ENCODE results near the gene SPINDOC. TPM values are rescaled to one million over a fixed set of nuclear protein-coding genes. Genes with fewer than 3 reads are reported as not detected.

SPINDOC gene
- total and polyA plus RNA-seq, 2 donors from 2014 or later, result 10.9 to 14.2 TPM

DNA sequence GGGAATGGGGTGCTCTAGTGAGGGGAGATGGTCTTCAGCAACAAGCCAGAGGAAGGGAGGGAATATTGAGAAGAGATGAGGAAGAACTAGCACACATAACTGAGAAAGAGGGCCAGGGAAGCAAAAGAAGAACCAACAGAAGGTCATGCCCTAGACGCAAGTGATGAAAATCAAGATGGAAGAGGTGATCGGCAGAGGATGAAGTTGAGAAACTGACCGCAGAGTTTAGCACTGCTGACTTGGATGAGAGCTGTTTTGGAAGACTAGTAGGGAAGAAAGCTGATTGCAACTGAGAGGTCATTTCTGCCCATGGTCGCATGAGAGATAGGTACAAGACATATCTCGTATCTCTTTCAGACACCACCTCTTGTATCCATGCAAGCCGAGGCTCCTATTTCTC, 2.9 kb downstream of the SPINDOC start:
- H3K4me1 ChIP-seq (ENCODE audit: control insufficient read depth in 2 of 3, insufficient read depth in 2 of 3, low read depth in 1 of 3, low read length in 3 of 3), result peaks cover 0 to 16% (median 3%) of the 10 kb centered on the region in 3 donors
- H3K9ac ChIP-seq (ENCODE audit: low read length in 3 of 3), result no peak overlapping the region
- DNase-seq, result no peak
- intact Hi-C loops (cut with DNase I), result no loop called here
- no peaks in the 10 kb centered on the region for H3K9me3 ChIP-seq (ENCODE audit: control insufficient read depth in 2 of 3, insufficient read depth in 1 of 3, low read length in 3 of 3)
- H3K27ac ChIP-seq (ENCODE audit: low read depth in 2 of 2, low read length in 2 of 2), result no peak overlapping the region
- TF ChIP-seq, protein P1, sequence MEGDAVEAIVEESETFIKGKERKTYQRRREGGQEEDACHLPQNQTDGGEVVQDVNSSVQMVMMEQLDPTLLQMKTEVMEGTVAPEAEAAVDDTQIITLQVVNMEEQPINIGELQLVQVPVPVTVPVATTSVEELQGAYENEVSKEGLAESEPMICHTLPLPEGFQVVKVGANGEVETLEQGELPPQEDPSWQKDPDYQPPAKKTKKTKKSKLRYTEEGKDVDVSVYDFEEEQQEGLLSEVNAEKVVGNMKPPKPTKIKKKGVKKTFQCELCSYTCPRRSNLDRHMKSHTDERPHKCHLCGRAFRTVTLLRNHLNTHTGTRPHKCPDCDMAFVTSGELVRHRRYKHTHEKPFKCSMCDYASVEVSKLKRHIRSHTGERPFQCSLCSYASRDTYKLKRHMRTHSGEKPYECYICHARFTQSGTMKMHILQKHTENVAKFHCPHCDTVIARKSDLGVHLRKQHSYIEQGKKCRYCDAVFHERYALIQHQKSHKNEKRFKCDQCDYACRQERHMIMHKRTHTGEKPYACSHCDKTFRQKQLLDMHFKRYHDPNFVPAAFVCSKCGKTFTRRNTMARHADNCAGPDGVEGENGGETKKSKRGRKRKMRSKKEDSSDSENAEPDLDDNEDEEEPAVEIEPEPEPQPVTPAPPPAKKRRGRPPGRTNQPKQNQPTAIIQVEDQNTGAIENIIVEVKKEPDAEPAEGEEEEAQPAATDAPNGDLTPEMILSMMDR (IDR thresholded peaks at IDR 0.05; ENCODE audit: borderline replicate concordance, extremely low read depth, insufficient read depth), result no peak
- no peak overlapping the region for H3K4me3 ChIP-seq (ENCODE audit: low read length in 3 of 3)
- FAIRE-seq, result no peak
- peaks cover 6 to 17% (median 9%) of the 10 kb centered on the region in 3 donors for H3K36me3 ChIP-seq (ENCODE audit: control insufficient read depth in 2 of 3, insufficient read depth in 3 of 3, low read length in 3 of 3)
- no peaks in the 10 kb centered on the region for H3K27me3 ChIP-seq (ENCODE audit: control insufficient read depth, insufficient read depth, low read length)

DNA sequence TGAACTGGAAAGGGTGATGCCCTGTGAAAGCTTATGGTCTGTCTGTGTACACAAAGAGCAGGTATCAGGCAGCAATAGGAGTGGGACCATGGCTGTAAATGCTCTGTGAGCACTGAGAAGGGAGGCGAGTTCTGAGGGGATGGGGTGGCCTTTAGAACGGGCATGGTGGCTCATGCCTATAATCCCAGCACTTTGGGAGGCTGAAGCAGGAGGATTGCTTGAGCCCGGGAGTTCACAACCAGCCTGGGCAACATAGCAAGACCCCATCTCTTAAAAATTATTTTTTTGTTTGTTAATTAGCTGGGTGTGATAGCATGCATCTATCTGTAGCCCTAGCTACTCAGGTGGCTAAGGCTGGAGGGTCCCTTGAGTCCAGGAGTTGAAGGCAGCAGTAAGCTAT, 3.5 kb downstream of the SPINDOC start:
- intact Hi-C loops (cut with DNase I), result no loop called here
- no peaks in the 10 kb centered on the region for H3K9me3 ChIP-seq (ENCODE audit: control insufficient read depth in 2 of 3, insufficient read depth in 1 of 3, low read length in 3 of 3)
- H3K36me3 ChIP-seq (ENCODE audit: control insufficient read depth in 2 of 3, insufficient read depth in 3 of 3, low read length in 3 of 3), result peaks cover 9 to 23% (median 11%) of the 10 kb centered on the region in 3 donors
- no peak for FAIRE-seq
- TF ChIP-seq, protein P1 (IDR thresholded peaks at IDR 0.05; ENCODE audit: borderline replicate concordance, extremely low read depth, insufficient read depth), result no peak
- H3K4me1 ChIP-seq (ENCODE audit: control insufficient read depth in 2 of 3, insufficient read depth in 2 of 3, low read depth in 1 of 3, low read length in 3 of 3), result peaks cover 0 to 16% (median 3%) of the 10 kb centered on the region in 3 donors
- DNase-seq, result no peak
- H3K4me3 ChIP-seq (ENCODE audit: low read length in 3 of 3), result no peak overlapping the region
- no peak overlapping the region for H3K9ac ChIP-seq (ENCODE audit: low read length in 3 of 3)
- H3K27me3 ChIP-seq (ENCODE audit: control insufficient read depth, insufficient read depth, low read length), result no peaks in the 10 kb centered on the region
- H3K27ac ChIP-seq (ENCODE audit: low read depth in 2 of 2, low read length in 2 of 2), result no peak overlapping the region

DNA sequence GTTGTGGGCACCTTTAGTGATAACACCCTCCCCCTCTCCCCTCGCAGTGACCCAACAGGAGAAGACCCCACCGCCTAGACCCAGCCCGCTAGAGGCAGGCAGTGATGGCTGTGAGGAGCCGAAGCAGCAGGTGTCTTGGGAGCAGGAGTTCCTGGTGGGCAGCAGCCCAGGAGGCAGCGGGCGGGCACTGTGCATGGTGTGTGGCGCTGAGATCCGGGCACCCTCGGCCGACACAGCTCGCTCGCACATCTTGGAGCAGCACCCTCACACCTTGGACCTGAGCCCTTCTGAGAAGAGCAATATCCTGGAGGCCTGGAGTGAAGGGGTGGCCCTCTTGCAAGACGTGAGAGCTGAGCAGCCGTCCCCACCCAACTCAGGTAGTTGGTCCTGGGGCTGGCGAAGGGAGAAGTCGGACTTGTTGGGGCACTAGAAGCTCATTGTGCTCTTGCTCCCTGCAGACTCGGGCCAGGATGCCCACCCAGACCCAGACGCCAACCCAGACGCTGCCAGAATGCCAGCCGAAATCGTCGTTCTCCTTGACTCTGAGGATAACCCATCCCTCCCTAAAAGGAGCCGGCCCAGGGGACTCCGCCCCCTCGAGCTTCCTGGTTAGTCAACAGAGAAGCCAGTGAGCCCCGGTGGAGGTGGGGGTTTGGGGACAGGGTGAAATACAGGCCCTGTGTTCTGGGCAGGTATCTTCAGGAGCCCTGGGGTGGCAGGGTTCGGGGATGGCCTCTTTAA, 4.7 kb downstream of the SPINDOC start:
- Histone ChIP-seq H3K27ac (ENCODE audit: low read depth in 2 of 2, low read length in 2 of 2) (no peak overlapping the region), H3K36me3 (ENCODE audit: control insufficient read depth in 2 of 3, insufficient read depth in 3 of 3, low read length in 3 of 3) (peaks cover 9 to 34% (median 17%) of the 10 kb centered on the region in 3 donors), H3K9ac (ENCODE audit: low read length in 3 of 3) (no peak overlapping the region), H3K9me3 (ENCODE audit: control insufficient read depth in 2 of 3, insufficient read depth in 1 of 3, low read length in 3 of 3) (no peaks in the 10 kb centered on the region), H3K4me3 (ENCODE audit: low read length in 3 of 3) (no peak overlapping the region), H3K27me3 (ENCODE audit: control insufficient read depth, insufficient read depth, low read length) (no peaks in the 10 kb centered on the region), H3K4me1 (ENCODE audit: control insufficient read depth in 2 of 3, insufficient read depth in 2 of 3, low read depth in 1 of 3, low read length in 3 of 3) (peaks cover 0 to 11% (median 3%) of the 10 kb centered on the region in 3 donors)
- DNase-seq, result peak in 1 of 5 donors; percentile 75
- TF ChIP-seq, protein P1 (IDR thresholded peaks at IDR 0.05; ENCODE audit: borderline replicate concordance, extremely low read depth, insufficient read depth), result no peak
- FAIRE-seq, result no peak
- intact Hi-C loops (cut with DNase I), result no loop called here
